Measurements from ENCODE around the gene ST3GAL4. TPM values are rescaled to one million over a fixed set of nuclear protein-coding genes. Genes with fewer than 3 reads are reported as not detected.

The ST3GAL4 gene
- total and polyA plus RNA-seq, 9 of the 15 experiments (the other 6 are each of a cell fraction or from before 2014, with no cell fraction given), result 0.27 to 22.9 (median 10.5) TPM

GRCh38 chr11:126343051-126343450 is 12.4 kb upstream of the ST3GAL4 start:
- ATAC-seq, result no peak
- Histone ChIP-seq H3K9me1 (ENCODE audit: control insufficient read depth, insufficient read depth, low read length) (peaks cover 10% of the 10 kb centered on the region), H3K27ac (ENCODE audit: extremely low read depth, low read depth, low read length) (no peak overlapping the region), H3K27me3 (ENCODE audit: control insufficient read depth in 2 of 2, insufficient read depth in 2 of 2, low read length in 2 of 2) (no peaks in the 10 kb centered on the region), H3K4me3 (no peak overlapping the region), H2AFZ (ENCODE audit: low read depth, low read length) (no peak overlapping the region), H3K4me1 (replicated peaks in 1 of 2; ENCODE audit: control insufficient read depth in 2 of 2, insufficient read depth in 2 of 2, low read length in 2 of 2) (peaks cover 39 to 60% of the 10 kb centered on the region in 2 experiments), H3K9me3 (replicated peaks; ENCODE audit: control insufficient read depth, insufficient read depth, low read depth, low read length) (no peaks in the 10 kb centered on the region), H3K36me3 (ENCODE audit: control insufficient read depth, insufficient read depth, low read length) (peaks cover 51% of the 10 kb centered on the region; the same call in 2 of the 3 replicates), H3K4me2 (ENCODE audit: insufficient read depth, low read length) (no peak overlapping the region), H3K79me2 (ENCODE audit: control insufficient read depth, insufficient read depth, low read length) (peaks cover 5% of the 10 kb centered on the region; the same call in 2 of the 3 replicates), H3K9ac (ENCODE audit: insufficient read depth in 1 of 2, low read depth in 2 of 2, low read length in 2 of 2) (peak overlapping the region in 1 of 2 experiments; percentile 29; a peak in 1 of 4 replicates), H4K20me1 (replicated peaks; ENCODE audit: control insufficient read depth, insufficient read depth, low read length) (peaks cover 5% of the 10 kb centered on the region; the same call in 1 of the 2 replicates)
- ChIA-PET POLR2A (no interaction called here), CTCF (ENCODE audit: low intra/inter-chr PET ratio) (no interaction called here)
- TF ChIP-seq ARID4B (CRISPR knock-in tag; IDR thresholded peaks at IDR 0.05) (no peak), MEF2D (tag; conservative IDR thresholded peaks at IDR 0.05; ENCODE audit: low read depth) (no peak), MAFK (IDR thresholded peaks at IDR 0.05; ENCODE audit: low read length) (no peak), ZFPM2 (CRISPR knock-in tag; IDR thresholded peaks at IDR 0.05) (no peak), SNAPC5 (CRISPR knock-in tag; IDR thresholded peaks at IDR 0.05) (no peak), EGR1 (conservative IDR thresholded peaks at IDR 0.05) (no peak), POLR2G (IDR thresholded peaks at IDR 0.05; ENCODE audit: low read depth, low read length) (0 out of 2 replicates have a peak, but pooled peaks have one; percentile 28)
- DNase-seq (ENCODE audit: extremely low read depth in 1 of 4, low spot score in 3 of 4), result no peak
- no peak for FAIRE-seq
- 96% methylated on average over 14 of the region's 16 CpGs for WGBS (ENCODE audit: insufficient coverage, low coverage, missing lambda C conversion rate)
- intact Hi-C loops (cut with micrococcal nuclease), result no loop called here
- in situ Hi-C loops (cut with MboI), result no loop called here
- no TSS peak for BruUV-seq (replicated peaks)

Data from K562 (cell line).